Stimulated activated CD8-positive, alpha-beta memory T cell treated with anti-CD3 and anti-CD28 coated beads, Interleukin-4, amount 100 ng/mL, for 48 hours (primary cell): ENCODE measurements around the gene GPR176.
A peak's percentile ranks its signal among the peaks of the same experiment; 100 is the strongest.
"Not testable (repeated sequence)": the region's sequence is repeated elsewhere in the genome, so short reads cannot be mapped to it uniquely, and the experiment has no call there.

Experiments
- DNase-seq: peaks from one replicate; pipeline ENCODE4 v3.0.0-alpha.2; 2020

Gene GPR176

GRCh38 chr15:39934397-39935071 lies 14.5 kb upstream of the GPR176 start:
- DNase-seq, result no peak

GRCh38 chr15:39931615-39932014 lies 11.5 kb upstream of the GPR176 start:
- no peak for DNase-seq

- DNase-seq, result no peak
Observed at GRCh38 chr15:39926526-39926925, 6.5 kb upstream of the GPR176 start.

GRCh38 chr15:39925112-39925842 lies 5.2 kb upstream of the GPR176 start:
- DNase-seq, result no peak

- DNase-seq, result no peak
Observed at GRCh38 chr15:39924437-39924836, 4.4 kb upstream of the GPR176 start.

GRCh38 chr15:39922462-39923092 lies 2.5 kb upstream of the GPR176 start:
- DNase-seq, result no peak

- DNase-seq, result no peak
Observed at GRCh38 chr15:39921274-39921638, 1.2 kb upstream of the GPR176 start.

GRCh38 chr15:39920510-39921273 lies 626 bp upstream of the GPR176 start:
- peak; percentile 90 for DNase-seq

- no peak for DNase-seq
Observed at GRCh38 chr15:39919411-39919747, 687 bp downstream of the GPR176 start.

- DNase-seq, result no peak
Observed at GRCh38 chr15:39918688-39919385, 1.2 kb downstream of the GPR176 start.

- no peak for DNase-seq
Observed at GRCh38 chr15:39914977-39915376, 5.1 kb downstream of the GPR176 start.

- DNase-seq, result no peak
Observed at GRCh38 chr15:39909007-39909406, 11.1 kb downstream of the GPR176 start.

- DNase-seq, result no peak
Observed at GRCh38 chr15:39908186-39908585, 11.9 kb downstream of the GPR176 start.

GRCh38 chr15:39907216-39907615 lies 12.8 kb downstream of the GPR176 start:
- no peak for DNase-seq

- no peak for DNase-seq
Observed at GRCh38 chr15:39904115-39904514, 16.0 kb downstream of the GPR176 start.

- DNase-seq, result no peak
Observed at GRCh38 chr15:39898317-39898716, 21.7 kb downstream of the GPR176 start.

GRCh38 chr15:39896846-39897245 lies 23.2 kb downstream of the GPR176 start:
- DNase-seq, result no peak

GRCh38 chr15:39896101-39896500 lies 24.0 kb downstream of the GPR176 start:
- no peak for DNase-seq

GRCh38 chr15:39893051-39893450 lies 27.0 kb downstream of the GPR176 start:
- DNase-seq, result not testable (repeated sequence)

- no peak for DNase-seq
Observed at GRCh38 chr15:39892418-39892817, 27.6 kb downstream of the GPR176 start.

- DNase-seq, result no peak
Observed at GRCh38 chr15:39890621-39891020, 29.4 kb downstream of the GPR176 start.

- no peak for DNase-seq
Observed at GRCh38 chr15:39889601-39890000, 30.5 kb downstream of the GPR176 start.

- no peak for DNase-seq
Observed at GRCh38 chr15:39888809-39889208, 31.3 kb downstream of the GPR176 start.
